GM18508 (cell line): ENCODE measurements around the gene PPP1R12C.
"Not testable (repeated sequence)": the region's sequence is repeated elsewhere in the genome, so short reads cannot be mapped to it uniquely, and the experiment has no call there.

Experiments used
- ATAC-seq: cut with Tn5 transposase; IDR thresholded peaks from one replicate; pipeline ENCODE4 v1.9.1; 2021; ENCODE audit warnings: moderate number of reproducible peaks; ENCODE audit not compliant: insufficient read depth, unreplicated experiment

Gene PPP1R12C

GRCh38 chr19:55079400-55080038 is 37.9 kb downstream of the PPP1R12C start:
- ATAC-seq = no peak

- no peak for ATAC-seq
These were observed 38.4 kb downstream of the PPP1R12C start for GRCh38 chr19:55078996-55079395.

GRCh38 chr19:55077106-55077505 is 40.3 kb downstream of the PPP1R12C start:
- ATAC-seq = no peak

- ATAC-seq = no peak
These were observed 41.1 kb downstream of the PPP1R12C start for GRCh38 chr19:55076321-55076720.

- ATAC-seq = no peak
These were observed 42.0 kb downstream of the PPP1R12C start, which contains the start of gene EPS8L1 for GRCh38 chr19:55075371-55075998. TSS of gene EPS8L1 (plus strand) at chr19:55075869. CDS start at chr19:55076445, 576 bp downstream.

- no peak for ATAC-seq
These were observed 45.5 kb downstream of the PPP1R12C start for GRCh38 chr19:55071913-55072312.

GRCh38 chr19:55071129-55071502 is 46.3 kb downstream of the PPP1R12C start:
- ATAC-seq = no peak

GRCh38 chr19:55070466-55071128 is 46.8 kb downstream of the PPP1R12C start:
- ATAC-seq = no peak

- ATAC-seq = no peak
These were observed 47.6 kb downstream of the PPP1R12C start for GRCh38 chr19:55069865-55070197.

GRCh38 chr19:55068950-55069864 is 48.2 kb downstream of the PPP1R12C start:
- ATAC-seq = no peak

- no peak for ATAC-seq
These were observed 49.6 kb downstream of the PPP1R12C start for GRCh38 chr19:55067869-55068268.

- no peak for ATAC-seq
These were observed 51.2 kb downstream of the PPP1R12C start for GRCh38 chr19:55066107-55066709.

GRCh38 chr19:55065516-55065915 is 51.9 kb downstream of the PPP1R12C start:
- not testable (repeated sequence) for ATAC-seq

GRCh38 chr19:55063492-55063843 is 54.0 kb downstream of the PPP1R12C start:
- no peak for ATAC-seq

- peak; percentile 69 for ATAC-seq
These were observed 54.5 kb downstream of the PPP1R12C start, which contains the start of gene RDH13 for GRCh38 chr19:55062735-55063491. TSS of gene RDH13 (minus strand) at chr19:55063148. CDS start at chr19:55063032, 116 bp downstream.

- ATAC-seq = not testable (repeated sequence)
These were observed 57.1 kb downstream of the PPP1R12C start for GRCh38 chr19:55060287-55060686.

GRCh38 chr19:55058781-55059610 is 58.4 kb downstream of the PPP1R12C start:
- ATAC-seq = no peak

- ATAC-seq = no peak
These were observed 60.6 kb downstream of the PPP1R12C start for GRCh38 chr19:55056827-55057226.

- ATAC-seq = no peak
These were observed 63.7 kb downstream of the PPP1R12C start for GRCh38 chr19:55053735-55054134.
